GM21360 (cell line): Measurements from ENCODE around the gene BTD.

Source experiments
- ATAC-seq: cut with Tn5 transposase; IDR thresholded peaks from one replicate; pipeline ENCODE4 v1.9.1; 2021; ENCODE audit warnings: mild to moderate bottlenecking, moderate library complexity; ENCODE audit not compliant: unreplicated experiment

Gene BTD

GRCh38 chr3:15601399-15602145, at the start of gene BTD, which contains the start of gene HACL1:
TSS of gene BTD (plus strand) at chr3:15601745. CDS start at chr3:15635440, 33,695 bp downstream.
TSS of gene HACL1 (minus strand) at chr3:15601569. CDS start at chr3:15601463, 106 bp downstream.
- peak; percentile 93 for ATAC-seq

- ATAC-seq = no peak
Observed at GRCh38 chr3:15551902-15552301, 49.6 kb upstream of the BTD start.

- no peak for ATAC-seq
Observed at GRCh38 chr3:15553749-15554148, 47.8 kb upstream of the BTD start.

- ATAC-seq = peak; percentile 92
Observed at GRCh38 chr3:15556512-15556911, 45.0 kb upstream of the BTD start.

- peak; percentile 65 for ATAC-seq
Observed at GRCh38 chr3:15557511-15557946, 44.0 kb upstream of the BTD start.

GRCh38 chr3:15558581-15558980, 43.0 kb upstream of the BTD start:
- ATAC-seq = no peak

GRCh38 chr3:15562560-15562959, 39.0 kb upstream of the BTD start:
- no peak for ATAC-seq

GRCh38 chr3:15563190-15563589, 38.4 kb upstream of the BTD start:
- no peak for ATAC-seq

GRCh38 chr3:15572138-15572537, 29.4 kb upstream of the BTD start:
- ATAC-seq = no peak

GRCh38 chr3:15575446-15575845, 26.1 kb upstream of the BTD start:
- no peak for ATAC-seq

- ATAC-seq = no peak
Observed at GRCh38 chr3:15576475-15576874, 25.1 kb upstream of the BTD start.

- ATAC-seq = no peak
Observed at GRCh38 chr3:15578289-15578867, 23.2 kb upstream of the BTD start.

- no peak for ATAC-seq
Observed at GRCh38 chr3:15579051-15579450, 22.5 kb upstream of the BTD start.

- no peak for ATAC-seq
Observed at GRCh38 chr3:15581471-15582394, 19.8 kb upstream of the BTD start.

GRCh38 chr3:15585111-15585845, 16.3 kb upstream of the BTD start:
- ATAC-seq = no peak

GRCh38 chr3:15591242-15591641, 10.3 kb upstream of the BTD start:
- ATAC-seq = no peak

GRCh38 chr3:15591928-15592327, 9.6 kb upstream of the BTD start:
- ATAC-seq = no peak

- no peak for ATAC-seq
Observed at GRCh38 chr3:15592968-15593367, 8.6 kb upstream of the BTD start.

GRCh38 chr3:15595955-15596354, 5.6 kb upstream of the BTD start:
- ATAC-seq = no peak

- peak; percentile 13 for ATAC-seq
Observed at GRCh38 chr3:15601046-15601398, 523 bp upstream of the BTD start.

GRCh38 chr3:15602146-15602536, 596 bp downstream of the BTD start:
- peak; percentile 9 for ATAC-seq
